NCI-H460 (cell line): Measurements from ENCODE around the gene SDF4. TPM values are rescaled to one million over a fixed set of nuclear protein-coding genes. Genes with fewer than 3 reads are reported as not detected.

ENCODE experiments used
- DNase-seq: peaks from one replicate; pipeline ENCODE4 v3.0.0-alpha.2; 2016; ENCODE audit warnings: low read depth; ENCODE audit errors: extremely low read depth
- polyA plus RNA-seq: library from polyadenylated mRNA; depleted of rRNA; stranded (reverse); fragments of >200 nt; gene quantifications from 2 replicates; pipeline ENCODE4 v1.2.3, GENCODE V29; 2014; cell fraction: nucleus; rRNA removed
- total RNA-seq: library from RNA; depleted of rRNA; stranded (reverse); fragments of >200 nt; shearing (Covaris generic); gene quantifications from 2 replicates; pipeline ENCODE4 v1.2.3, GENCODE V29; 2014; rRNA removed

Gene SDF4, protein sequence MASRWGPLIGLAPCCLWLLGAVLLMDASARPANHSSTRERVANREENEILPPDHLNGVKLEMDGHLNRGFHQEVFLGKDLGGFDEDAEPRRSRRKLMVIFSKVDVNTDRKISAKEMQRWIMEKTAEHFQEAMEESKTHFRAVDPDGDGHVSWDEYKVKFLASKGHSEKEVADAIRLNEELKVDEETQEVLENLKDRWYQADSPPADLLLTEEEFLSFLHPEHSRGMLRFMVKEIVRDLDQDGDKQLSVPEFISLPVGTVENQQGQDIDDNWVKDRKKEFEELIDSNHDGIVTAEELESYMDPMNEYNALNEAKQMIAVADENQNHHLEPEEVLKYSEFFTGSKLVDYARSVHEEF
- total RNA-seq, result 81.0 and 83.6 TPM in 2 replicates
- 166 and 182 TPM in 2 replicates for polyA plus RNA-seq

DNA sequence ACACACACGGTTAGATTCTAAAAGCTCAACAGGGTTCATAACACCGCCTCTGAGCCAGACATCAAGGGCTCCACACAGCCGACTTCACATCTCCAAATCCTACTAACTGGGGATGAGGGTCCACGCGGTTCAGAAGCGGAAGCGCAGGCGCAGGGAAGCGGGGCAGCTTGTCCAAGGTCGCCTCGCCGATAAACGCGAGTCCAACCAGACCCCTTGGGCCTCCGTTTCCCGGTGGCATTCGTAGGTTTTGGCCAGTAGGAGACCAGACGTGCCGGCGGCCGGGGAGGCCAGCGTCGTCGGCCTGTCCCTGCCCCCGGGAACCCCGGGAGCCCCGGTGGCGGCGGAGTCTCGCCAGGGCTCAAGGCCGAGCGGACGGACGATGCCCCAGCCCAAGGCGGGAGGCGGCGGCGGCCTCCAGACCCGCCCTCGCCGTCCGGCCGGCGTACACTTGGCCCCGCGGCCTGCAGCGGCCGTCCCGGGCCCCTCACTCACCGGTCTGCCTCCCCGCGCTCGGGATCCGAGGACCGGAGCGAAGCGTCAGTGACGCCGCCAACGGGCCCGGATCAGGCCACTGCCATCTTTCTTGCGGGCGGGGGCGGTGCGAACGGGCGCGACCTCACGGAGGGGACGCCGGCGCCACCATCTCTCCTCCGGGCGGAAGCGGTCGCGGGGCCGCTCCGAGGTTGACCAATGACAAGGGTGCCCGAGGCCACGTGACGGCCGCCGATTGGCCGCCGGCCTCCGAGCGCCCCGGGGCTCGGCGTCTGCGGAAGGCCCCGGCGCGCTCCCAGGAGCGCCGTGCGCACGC lies at the start of gene SDF4:
TSS of gene SDF4 (minus strand) at position 602 of the 808 bp plus-strand sequence. CDS start 3,229 bp downstream, outside the sequence.
- peak; percentile 88 for DNase-seq

DNA sequence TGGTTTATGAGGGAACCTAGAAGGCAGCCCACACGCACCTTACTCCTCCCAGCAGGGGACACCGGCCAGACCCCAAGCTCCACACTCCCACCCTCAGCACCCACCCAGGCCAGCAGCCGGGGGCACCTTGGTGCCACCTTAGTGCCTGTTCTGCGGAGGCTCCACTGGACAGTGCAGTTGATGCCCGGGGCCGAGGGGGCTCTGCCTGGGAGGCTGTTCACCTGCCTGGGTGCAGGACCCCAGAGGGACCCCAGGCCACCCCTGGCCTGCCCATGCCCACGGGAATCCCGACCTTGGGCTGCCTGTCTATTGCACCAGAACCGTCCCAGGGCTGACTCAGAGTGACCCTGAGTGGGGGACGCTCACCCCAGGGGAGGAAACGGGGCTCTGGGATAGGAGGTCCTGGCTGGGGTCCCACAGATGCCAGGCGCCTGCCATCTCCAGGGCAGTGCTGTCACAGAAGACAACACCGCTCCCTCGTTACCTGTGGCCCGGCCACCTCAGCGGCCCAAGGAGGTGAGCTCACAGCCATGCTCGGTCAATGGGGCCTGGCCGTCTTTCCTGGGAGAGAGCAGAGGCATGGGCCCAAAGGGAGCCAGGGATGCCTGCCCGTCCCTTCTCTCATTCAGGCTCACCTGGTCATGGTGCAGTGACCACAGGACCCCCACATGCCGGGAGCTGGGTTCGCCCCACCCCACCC lies 49.1 kb upstream of the SDF4 start:
- no peak for DNase-seq

DNA sequence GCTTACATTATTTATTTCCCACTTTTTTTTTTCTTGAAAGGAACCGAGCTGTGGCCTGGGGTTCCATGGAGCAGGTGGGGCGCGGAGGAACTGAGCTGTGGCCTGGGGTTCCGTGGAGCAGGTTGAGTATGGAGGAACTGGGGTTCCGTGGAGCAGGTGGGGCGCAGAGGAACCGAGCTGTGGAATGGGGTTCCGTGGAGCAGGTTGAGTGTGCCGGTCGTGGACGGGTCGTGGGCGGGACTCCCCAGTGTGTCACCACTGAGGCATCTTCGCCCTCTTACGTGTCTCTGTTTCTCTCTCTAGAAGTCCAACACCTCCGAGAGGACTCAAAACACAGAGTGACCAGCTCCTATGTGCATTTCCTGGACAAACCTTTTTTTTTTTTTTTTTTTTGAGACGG lies 47.2 kb upstream of the SDF4 start:
- no peak for DNase-seq

DNA sequence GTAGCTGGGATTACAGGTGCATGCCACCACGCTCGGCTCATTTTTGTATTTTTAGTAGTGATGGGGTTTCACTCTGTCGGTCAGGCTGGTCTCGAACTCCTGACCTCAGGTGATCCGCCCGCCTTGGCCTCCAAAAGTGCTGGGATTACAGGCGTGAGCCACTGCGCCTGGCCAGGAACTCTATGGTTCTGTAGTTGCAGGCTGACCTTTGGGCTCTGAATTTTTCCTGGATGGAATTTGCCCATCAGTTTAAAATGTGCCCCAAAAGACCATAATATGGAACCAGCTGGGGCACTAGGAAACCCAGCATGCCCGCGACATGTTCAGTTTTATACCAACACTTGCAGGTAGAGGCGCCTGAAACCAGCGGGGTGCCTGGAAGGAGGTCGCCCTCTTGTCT lies 46.8 kb upstream of the SDF4 start:
- DNase-seq, result no peak

DNA sequence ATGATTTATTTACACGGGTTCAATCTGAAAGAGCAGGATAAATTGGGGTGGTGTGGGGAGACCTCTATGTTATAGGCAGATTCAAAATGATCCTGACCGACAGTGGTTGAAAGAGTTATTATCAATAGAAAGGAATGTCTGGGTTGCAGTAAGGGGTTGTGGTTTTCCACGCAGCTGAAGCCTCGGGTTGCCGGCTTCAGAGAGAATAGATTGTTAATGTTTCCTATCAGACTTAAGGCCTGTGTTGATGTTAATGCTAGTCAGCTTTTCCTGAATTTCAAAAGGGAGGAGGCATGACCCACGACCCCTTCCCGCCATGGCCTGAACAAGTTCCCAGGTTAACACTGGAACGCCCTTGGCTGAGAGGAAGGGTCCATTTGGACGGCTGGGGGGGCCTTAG lies 44.0 kb upstream of the SDF4 start:
- no peak for DNase-seq

DNA sequence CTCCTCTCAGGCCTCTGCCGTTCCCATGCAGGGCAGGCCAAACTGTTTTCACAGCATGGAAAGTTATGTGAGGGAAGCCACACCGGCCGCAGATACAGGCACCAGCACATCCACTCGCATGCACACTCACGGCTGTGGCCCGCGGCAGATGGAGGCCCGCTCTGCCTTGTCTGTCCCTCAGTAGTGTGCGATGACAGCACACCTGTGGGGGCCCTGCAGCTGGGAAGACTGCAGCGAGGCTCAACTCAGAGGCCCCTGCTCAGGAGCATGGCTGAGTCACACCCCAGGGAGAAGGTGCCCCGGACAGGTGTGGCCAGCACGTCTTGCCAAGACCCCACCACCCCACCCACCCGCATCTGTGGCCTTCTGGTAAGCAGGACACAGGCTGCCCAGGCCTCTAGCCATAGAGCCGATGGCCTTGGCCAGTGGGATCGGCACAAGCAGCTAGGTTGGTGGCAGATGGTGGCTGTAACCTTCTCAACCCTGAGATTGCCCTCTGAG lies 43.2 kb upstream of the SDF4 start:
- DNase-seq, result no peak

DNA sequence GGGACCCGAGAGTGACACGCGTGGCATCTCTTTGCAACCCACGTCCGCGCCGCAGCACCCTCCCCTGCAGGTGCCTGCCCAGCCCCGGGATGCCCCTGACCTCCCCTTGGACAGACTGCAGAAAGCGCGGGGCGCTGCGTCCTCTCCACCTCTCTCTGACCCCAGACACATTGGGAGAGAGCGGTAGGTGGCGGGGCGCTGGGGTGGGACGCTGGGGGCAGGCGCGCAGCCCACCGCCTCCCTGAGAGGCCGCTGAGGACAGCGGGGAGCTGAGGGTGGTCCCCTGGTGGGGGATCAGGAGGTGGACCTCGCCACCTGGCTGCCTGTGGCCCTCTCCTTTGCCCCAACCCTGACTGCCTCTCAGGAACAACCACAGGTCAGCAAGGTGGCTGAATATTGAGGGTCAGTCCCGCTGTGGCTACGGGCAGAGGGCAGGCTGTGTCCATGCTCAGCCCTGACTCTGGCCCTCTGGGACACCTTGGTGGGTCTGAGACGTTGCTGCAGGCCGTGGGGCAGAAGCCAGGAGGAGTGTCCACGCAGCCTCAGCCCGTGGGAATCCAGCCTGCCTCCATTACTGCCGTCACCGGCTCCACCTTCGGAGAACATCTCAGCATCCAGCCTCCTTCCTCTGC lies 42.6 kb upstream of the SDF4 start:
- no peak for DNase-seq

DNA sequence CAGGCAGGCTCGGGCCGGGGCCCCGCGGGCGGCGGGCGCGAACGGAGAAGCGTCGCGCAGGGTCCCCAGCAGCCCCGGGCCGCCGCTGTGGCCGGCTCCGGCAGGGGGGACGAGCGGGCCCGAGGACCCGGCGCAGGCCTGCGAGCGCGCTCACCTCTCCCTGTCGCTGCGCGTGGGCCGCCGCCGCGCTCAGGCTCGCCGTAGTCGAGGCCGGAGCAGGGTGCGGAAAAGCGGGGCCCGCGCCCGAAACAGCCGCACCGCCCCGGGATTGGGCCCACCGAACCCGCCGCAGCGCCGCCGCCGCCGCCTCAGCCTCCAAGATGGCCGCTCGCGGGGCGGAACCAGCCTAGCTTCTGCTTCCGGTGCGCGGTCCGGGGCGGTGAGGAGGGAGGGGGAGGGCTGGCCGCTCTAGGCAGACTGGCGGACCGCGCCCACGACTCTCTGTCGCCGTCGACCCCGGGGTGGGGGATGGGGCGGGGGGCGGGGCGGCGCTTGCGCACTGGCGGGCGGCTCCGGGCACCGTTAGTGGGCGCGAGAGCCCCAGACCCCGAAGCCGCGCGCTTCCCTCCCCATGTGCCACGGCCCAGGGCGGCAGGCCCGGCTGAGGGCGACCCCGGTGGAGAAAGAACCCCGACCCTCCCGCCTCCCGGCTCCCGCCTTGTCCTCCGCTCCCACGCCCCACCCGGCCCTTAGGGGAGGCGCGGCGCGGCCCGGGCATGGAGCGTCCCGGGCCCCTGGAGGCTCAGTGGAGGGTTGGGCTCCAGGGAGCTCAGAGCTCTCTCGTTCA lies 41.9 kb upstream of the SDF4 start, which contains the start of gene UBE2J2:
TSS of gene UBE2J2 (minus strand) at position 343 of the 787 bp plus-strand sequence. CDS start 5,862 bp downstream, outside the sequence.
- DNase-seq, result peak; percentile 72

DNA sequence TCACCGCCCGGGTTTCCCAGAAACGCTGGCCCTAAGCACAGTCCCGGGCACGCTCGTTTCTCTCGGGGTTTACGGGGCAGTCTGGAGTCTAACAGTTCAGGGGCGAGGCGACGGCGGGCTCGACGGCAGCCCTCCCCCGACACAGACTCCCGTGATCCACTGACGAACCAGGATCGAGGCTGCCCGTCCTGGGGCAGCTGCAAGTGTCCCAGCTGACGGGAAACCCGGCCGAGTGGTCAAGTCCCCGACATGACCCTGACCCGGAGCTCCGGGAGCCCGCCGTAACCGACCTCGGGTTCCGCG lies 41.4 kb upstream of the SDF4 start:
- DNase-seq, result no peak

DNA sequence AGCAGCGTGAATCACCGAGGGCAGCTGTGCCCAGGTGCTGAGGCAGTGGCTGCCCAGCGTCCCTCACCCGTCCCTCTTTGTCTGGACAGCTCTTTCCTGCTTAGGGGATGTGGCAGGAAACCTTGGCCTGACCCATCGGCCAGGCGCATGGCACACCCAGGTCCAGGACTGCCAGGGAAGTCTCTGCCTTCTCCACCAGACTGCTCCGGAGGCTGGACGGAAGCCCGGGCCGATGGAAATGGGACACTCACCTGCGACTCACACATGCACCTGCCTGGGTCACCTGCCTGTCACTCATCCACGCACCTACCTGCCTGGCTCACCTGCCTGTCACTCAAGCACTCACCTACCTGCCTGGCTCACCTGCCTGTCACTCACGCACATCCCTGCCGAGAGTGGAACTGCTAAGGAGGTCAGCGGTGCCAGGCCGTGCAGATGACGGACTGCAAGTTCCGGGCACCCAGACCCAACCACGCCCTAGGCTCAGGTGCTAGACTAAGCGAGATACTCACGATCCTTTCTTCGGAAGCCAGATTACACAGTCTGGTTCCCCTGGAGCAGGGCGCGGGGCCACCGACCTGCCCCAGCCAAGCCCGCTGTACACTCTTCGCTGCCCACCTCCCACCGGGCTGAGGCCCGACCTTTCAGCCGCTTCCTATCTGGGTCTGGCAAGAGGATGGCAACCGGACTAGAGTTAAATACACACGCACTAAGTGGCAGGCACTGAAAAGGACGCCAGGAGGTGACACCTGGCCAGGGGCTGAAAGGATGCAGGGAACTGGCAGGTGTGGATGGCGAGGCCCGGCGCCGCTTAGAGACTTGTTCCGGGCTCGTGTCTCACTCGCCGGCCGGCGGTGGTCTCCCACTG lies 40.8 kb upstream of the SDF4 start:
- DNase-seq, result no peak

DNA sequence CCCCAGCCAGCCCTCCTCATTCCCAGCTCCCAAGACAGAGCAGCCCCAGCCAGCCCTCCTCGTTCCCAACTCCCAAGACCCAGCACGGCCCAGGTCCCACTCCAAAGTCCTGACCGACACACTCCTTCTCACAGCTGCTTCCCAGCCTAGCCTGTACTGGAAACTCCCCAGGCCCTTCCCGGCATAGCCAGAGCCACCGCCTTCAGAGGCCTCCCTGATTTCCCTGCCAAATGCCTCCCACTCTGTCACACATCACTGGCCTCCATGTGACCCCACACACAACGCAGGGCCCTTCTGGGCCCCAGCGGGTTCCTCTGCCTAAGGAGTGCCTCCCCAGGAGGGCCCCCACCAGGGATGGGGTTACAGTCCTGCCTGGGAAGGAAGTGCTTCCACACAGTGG lies 39.0 kb upstream of the SDF4 start:
- no peak for DNase-seq

DNA sequence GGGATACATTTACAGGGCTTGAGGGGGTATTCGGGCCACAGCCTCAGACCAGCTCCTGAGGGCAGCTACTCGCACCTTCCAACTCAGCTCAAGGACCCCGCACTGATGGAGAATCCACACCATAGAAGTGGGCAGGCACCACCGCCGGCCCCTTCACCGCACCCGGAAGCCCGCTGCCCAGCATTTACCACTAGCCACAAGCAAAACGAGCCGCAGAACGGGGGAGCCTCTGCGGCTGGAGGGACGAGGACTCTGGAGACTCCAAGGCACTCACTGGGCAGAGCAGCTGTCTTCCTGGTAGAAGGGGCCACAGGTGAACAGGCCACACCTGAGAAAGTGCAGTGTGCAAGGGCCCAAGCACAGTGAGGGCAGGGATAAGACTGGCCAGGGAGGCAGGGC lies 36.5 kb upstream of the SDF4 start:
- DNase-seq, result no peak

DNA sequence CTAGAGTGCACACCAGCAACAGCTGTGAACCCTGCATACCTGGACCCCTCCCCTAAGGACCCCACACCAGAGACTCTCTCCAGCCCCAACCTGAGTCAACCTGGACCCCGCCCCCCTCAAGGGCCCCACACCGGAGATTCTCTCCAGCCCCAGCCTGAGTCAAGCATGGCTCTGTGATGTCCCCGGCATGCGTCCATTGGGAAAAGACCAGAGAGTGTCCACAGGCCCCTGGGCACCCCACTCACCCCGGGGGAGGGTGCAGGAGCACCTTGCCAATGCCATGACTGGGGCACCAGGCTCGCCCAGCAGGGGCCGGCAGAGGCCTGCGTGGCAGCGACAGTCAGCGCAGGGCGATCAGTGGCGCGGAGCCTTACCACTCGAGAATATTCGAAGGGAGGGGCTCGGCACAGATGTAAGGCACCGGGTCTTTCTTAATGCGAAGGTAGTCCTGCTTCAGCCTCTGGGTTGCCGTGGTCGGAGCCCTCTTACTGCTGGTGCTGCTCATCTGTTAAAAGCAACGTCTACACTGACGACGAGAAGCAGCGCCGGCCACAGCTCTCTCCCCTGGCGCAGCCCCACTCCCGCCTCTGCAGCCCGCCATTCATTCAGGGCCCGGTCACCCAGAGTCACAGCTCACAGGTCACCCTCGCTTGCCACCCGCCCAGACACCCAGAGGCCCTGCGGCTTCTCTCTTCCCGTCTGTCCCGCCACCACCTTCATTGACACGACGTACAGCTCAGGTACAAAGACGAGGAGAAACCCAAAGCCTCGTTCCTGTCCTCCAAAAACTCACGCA lies 35.9 kb upstream of the SDF4 start:
- DNase-seq, result no peak

DNA sequence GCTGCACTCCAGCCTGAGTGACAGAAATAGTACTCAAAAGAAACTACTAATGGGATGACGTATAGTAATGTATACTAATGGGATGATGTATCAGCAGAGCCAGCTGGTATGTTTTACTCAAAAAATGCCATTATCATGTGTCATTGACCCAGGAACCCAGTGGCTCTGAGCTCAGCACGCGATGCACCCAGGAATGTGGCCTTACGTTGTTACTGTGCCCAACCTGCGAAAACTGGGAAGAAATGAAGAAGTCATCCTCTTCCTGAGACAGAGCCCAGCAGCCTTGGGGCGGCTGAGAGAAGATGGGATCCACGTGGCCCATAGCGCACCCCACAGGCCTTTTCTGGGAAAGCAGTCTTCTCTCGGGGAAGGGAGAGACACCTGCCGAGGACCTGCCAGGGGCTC lies 33.1 kb upstream of the SDF4 start:
- no peak for DNase-seq

DNA sequence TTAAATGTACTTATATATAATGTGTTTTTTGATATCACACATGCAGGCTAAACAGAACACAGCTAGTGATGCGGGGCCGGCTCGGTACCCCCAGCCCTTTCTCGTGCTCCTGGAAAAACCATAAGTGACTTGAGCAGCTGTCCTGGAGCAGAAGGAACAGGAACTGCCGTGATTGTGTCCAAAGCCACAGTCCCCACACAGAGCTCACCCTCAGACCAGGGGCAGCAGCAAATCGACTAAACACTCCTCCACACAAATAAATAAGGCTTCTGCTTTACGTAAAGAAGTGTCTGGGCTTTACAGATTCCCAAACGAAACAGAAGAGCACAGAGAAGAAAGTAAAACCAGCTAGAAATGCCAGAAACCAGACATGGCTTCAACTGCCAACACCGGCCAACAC lies 32.2 kb upstream of the SDF4 start:
- no peak for DNase-seq

DNA sequence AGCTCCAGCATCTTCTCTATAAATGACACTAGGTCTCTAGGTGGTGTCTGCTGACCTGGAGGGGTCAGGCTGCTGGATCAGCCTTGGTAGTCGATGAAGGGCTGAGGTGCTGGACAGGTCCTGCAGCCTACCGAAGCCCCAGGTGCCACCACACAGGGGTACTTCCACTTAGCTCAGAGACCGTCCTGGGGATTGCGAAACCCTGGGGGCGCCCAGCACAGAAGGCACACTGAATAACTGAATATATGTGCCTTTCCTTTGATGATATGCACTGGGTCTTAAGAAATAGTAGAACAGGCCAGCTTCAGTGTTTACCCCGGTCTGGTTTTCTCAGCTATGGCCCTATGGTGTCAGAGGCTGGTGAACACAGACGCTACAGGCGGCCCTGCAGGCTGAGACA lies 31.0 kb upstream of the SDF4 start:
- no peak for DNase-seq

DNA sequence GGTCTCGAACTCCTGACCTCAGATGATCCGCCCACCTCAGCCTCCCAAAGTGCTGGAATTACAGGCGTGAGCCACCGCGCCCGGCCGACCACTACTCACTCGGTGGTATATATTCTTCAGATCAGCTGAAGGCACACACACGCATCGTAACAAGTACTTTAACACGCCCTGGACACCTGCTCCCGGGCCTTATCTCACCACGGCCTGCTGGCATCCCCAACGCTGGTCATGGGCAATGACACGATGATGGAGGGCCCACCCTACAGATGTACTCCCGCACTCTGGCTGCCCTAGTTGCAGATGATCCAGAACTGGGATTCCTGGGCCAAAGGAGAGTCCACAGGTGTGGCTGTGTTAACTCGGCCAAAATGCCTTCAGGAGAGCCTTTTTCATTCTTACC lies 30.3 kb upstream of the SDF4 start:
- no peak for DNase-seq
